Activated naive CD8-positive, alpha-beta T cell treated with anti-CD3 and anti-CD28 coated beads, Interleukin-2, amount 10 ng/mL, durations not matched to agents 7 days and 5 days (primary cell): ENCODE measurements around the gene RTN4IP1. TPM values are rescaled to one million over a fixed set of nuclear protein-coding genes. Genes with fewer than 3 reads are reported as not detected.
"Not testable (repeated sequence)": the region's sequence is repeated elsewhere in the genome, so short reads cannot be mapped to it uniquely, and the experiment has no call there.

Experiments
- ATAC-seq: fragments of 150-1000 bp; cut with Tn5 transposase; one replicate; pipeline ENCODE4 v1.10.0; 2021; ENCODE audit warnings: low read depth, moderate library complexity
- POLR2A ChIA-PET: fragments of 350-600 bp; sonication (Branson Sonifier 250); formaldehyde crosslinking; loops from one replicate; lab custom pipeline; 2021; ENCODE audit warnings: antibody characterized with exemption; lab: Charles Lee
- DNase-seq: peaks from one replicate; pipeline ENCODE4 v3.0.0; 2021
- H3K27ac Mint-ChIP-seq: one replicate; pipeline ENCODE4 v1.8.0; 2022; ENCODE audit warnings: mild to moderate bottlenecking, mixed read lengths
- H3K27me3 Mint-ChIP-seq: one replicate; pipeline ENCODE4 v1.8.0; 2022; ENCODE audit warnings: mild to moderate bottlenecking, moderate library complexity, mixed read lengths
- H3K36me3 Mint-ChIP-seq: one replicate; pipeline ENCODE4 v1.8.0; 2021; ENCODE audit warnings: mild to moderate bottlenecking, mixed read lengths
- H3K4me1 Mint-ChIP-seq: one replicate; pipeline ENCODE4 v1.8.0; 2021; ENCODE audit warnings: mixed read lengths
- H3K4me3 Mint-ChIP-seq: one replicate; pipeline ENCODE4 v1.8.0; 2022; ENCODE audit warnings: mild to moderate bottlenecking, moderate library complexity, mixed read lengths
- H3K9me3 Mint-ChIP-seq: one replicate; pipeline ENCODE4 v1.8.0; 2021; ENCODE audit warnings: mixed read lengths
- total RNA-seq, 2 experiments: library from RNA; stranded (reverse); gene quantifications; one replicate each; pipeline ENCODE4 v1.2.3, GENCODE V29; 2021

RTN4IP1 gene
- total RNA-seq, 2 experiments from 2014 or later, result 7.8 to 8.0 TPM

GRCh38 chr6:106561686-106562405 lies 67.5 kb downstream of the RTN4IP1 start:
- Mint-ChIP-seq H3K4me1 (peaks cover 2% of the 10 kb centered on the region), H3K4me3 (no peak overlapping the region), H3K27ac (no peak overlapping the region), H3K9me3 (no peaks in the 10 kb centered on the region), H3K27me3 (no peaks in the 10 kb centered on the region), H3K36me3 (peaks cover 17% of the 10 kb centered on the region)
- no peak for DNase-seq
- POLR2A ChIA-PET, result no interaction called here
- no peak for ATAC-seq

GRCh38 chr6:106560996-106561685 lies 68.2 kb downstream of the RTN4IP1 start:
- Mint-ChIP-seq H3K4me3 (no peak overlapping the region), H3K27me3 (no peaks in the 10 kb centered on the region), H3K27ac (no peak overlapping the region), H3K4me1 (peaks cover 4% of the 10 kb centered on the region), H3K9me3 (no peaks in the 10 kb centered on the region), H3K36me3 (peaks cover 14% of the 10 kb centered on the region)
- DNase-seq, result no peak
- no peak for ATAC-seq
- POLR2A ChIA-PET, result no interaction called here

GRCh38 chr6:106559659-106560058 lies 69.6 kb downstream of the RTN4IP1 start:
- POLR2A ChIA-PET, ATAC-seq: not testable (repeated sequence)

DNA sequence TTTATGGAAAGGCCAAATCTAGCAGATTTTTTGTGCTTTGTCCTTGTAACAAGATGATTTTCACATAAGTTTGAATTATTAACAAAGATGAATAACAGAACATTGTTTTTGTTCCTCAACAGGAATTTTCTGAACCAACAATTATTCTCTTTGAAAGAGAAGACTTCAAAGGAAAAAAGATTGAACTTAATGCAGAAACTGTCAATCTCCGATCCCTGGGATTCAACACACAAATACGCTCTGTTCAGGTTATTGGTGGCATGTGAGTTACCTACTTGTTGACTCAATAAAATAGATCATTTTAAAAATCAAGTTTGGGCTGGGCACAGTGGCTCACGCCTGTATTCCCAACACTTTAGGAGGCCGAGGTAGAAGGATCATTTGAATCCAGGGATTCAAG lies 70.9 kb downstream of the RTN4IP1 start:
- H3K9me3 Mint-ChIP-seq, result no peaks in the 10 kb centered on the region
- no peaks in the 10 kb centered on the region for H3K27me3 Mint-ChIP-seq
- H3K4me1 Mint-ChIP-seq, result peaks cover 4% of the 10 kb centered on the region
- ATAC-seq (no peak), DNase-seq (no peak)
- H3K27ac Mint-ChIP-seq, result no peak overlapping the region
- H3K36me3 Mint-ChIP-seq, result peaks cover 20% of the 10 kb centered on the region
- no peak overlapping the region for H3K4me3 Mint-ChIP-seq
- POLR2A ChIA-PET, result no interaction called here

More at GRCh38 chr6:106559659-106560058, 69.6 kb downstream of the RTN4IP1 start:
- not testable (repeated sequence) for DNase-seq, H3K4me3 Mint-ChIP-seq, H3K27me3 Mint-ChIP-seq, H3K27ac Mint-ChIP-seq, H3K4me1 Mint-ChIP-seq, H3K9me3 Mint-ChIP-seq
- peaks cover 19% of the 10 kb centered on the region for H3K36me3 Mint-ChIP-seq

- DNase-seq (no peak), ATAC-seq (no peak)
- Mint-ChIP-seq H3K27ac (no peak overlapping the region), H3K4me3 (no peak overlapping the region), H3K4me1 (peaks cover 4% of the 10 kb centered on the region), H3K36me3 (peaks cover 22% of the 10 kb centered on the region), H3K9me3 (no peaks in the 10 kb centered on the region), H3K27me3 (no peaks in the 10 kb centered on the region)
- POLR2A ChIA-PET, result no interaction called here
Measured at GRCh38 chr6:106557837-106558236, 71.5 kb downstream of the RTN4IP1 start.

- POLR2A ChIA-PET, result no interaction called here
- H3K36me3 Mint-ChIP-seq, result peaks cover 29% of the 10 kb centered on the region
- H3K4me3 Mint-ChIP-seq, result no peak overlapping the region
- no peak for DNase-seq
- H3K27me3 Mint-ChIP-seq, result no peaks in the 10 kb centered on the region
- no peaks in the 10 kb centered on the region for H3K9me3 Mint-ChIP-seq
- no peak for ATAC-seq
- H3K27ac Mint-ChIP-seq, result no peak overlapping the region
- H3K4me1 Mint-ChIP-seq, result peaks cover 4% of the 10 kb centered on the region
Measured at GRCh38 chr6:106556368-106556960, 72.8 kb downstream of the RTN4IP1 start.

DNA sequence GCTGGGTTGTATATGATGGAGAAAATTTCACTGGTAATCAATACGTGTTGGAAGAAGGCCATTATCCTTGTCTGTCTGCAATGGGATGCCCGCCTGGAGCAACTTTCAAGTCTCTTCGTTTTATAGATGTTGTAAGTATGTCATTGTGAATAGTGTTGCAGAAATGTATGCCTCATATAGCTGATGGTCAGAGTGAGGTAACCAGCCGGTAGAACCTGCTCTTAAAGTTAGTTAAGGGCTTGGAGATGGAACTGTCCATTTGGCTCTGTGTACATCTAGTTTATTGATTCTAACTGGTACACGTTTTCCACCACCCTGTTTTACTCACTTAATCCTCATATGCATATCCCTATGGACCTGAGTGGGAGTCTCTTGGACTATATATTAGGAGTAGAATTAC lies 73.5 kb downstream of the RTN4IP1 start:
- Mint-ChIP-seq H3K36me3 (peaks cover 36% of the 10 kb centered on the region), H3K27me3 (no peaks in the 10 kb centered on the region), H3K4me3 (no peak overlapping the region), H3K9me3 (peaks cover 2% of the 10 kb centered on the region), H3K4me1 (peaks cover 4% of the 10 kb centered on the region), H3K27ac (no peak overlapping the region)
- ATAC-seq (no peak), DNase-seq (no peak)
- POLR2A ChIA-PET, result no interaction called here

GRCh38 chr6:106553440-106553839 lies 75.9 kb downstream of the RTN4IP1 start:
- POLR2A ChIA-PET, result interaction anchor here (1.4 kb wide), 1 partner anchor 41 kb away, joined by 5 read pairs; no protein-coding TSS in a partner anchor
- Mint-ChIP-seq H3K36me3 (peaks cover 45% of the 10 kb centered on the region), H3K9me3 (peaks cover 2% of the 10 kb centered on the region), H3K4me3 (no peak overlapping the region), H3K4me1 (peaks cover 4% of the 10 kb centered on the region), H3K27me3 (no peaks in the 10 kb centered on the region), H3K27ac (no peak overlapping the region)
- ATAC-seq (no peak), DNase-seq (no peak)

DNA sequence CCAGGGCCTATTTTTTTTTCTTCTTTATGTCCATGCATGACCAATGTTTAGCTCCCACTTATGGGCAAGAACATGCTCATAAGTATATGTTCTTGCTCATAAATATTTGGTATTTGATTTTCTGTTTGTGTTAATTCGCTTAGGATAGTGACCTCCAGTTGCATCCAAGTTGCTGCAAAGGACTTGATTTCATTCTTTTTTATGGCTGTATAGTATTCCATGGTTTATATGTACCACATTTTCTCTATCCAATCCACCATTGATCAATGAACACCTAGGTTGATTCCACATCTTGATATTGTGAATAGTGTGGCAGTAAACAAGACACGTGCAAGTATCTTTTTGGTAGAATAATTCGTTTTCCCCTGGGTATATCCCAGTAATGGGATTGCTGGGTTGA lies 78.1 kb downstream of the RTN4IP1 start:
- ATAC-seq (no peak), DNase-seq (no peak)
- Mint-ChIP-seq H3K27ac (no peak overlapping the region), H3K9me3 (peaks cover 2% of the 10 kb centered on the region), H3K36me3 (peaks cover 60% of the 10 kb centered on the region), H3K4me3 (no peak overlapping the region), H3K27me3 (no peaks in the 10 kb centered on the region), H3K4me1 (peaks cover 9% of the 10 kb centered on the region)
- POLR2A ChIA-PET, result interaction anchor here (1.1 to 2.0 kb wide), 2 partner anchors 12 to 38 kb away, joined by 4 to 6 read pairs; no protein-coding TSS in a partner anchor

DNA sequence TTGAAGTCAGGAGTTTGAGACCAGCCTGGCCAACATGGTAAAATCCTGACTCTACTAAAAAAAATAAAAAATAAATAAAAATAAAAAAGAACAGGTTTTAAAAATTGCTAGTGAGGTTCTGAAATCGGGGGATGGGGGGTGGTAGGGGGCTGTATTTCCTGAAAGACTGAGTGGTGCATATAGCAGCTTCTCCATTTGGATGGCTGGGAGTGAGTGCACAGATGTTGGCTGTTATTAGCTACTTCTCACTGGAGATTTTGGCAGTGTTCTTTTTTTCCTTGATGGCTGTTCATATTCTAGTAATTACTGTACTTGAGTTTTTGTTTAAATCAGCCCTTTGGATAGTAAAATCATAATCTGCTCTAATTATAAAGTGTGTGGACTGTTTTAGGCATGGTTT lies 79.8 kb downstream of the RTN4IP1 start:
- H3K27me3 Mint-ChIP-seq, result no peaks in the 10 kb centered on the region
- peaks cover 70% of the 10 kb centered on the region for H3K36me3 Mint-ChIP-seq
- H3K27ac Mint-ChIP-seq, result no peak overlapping the region
- no peak for DNase-seq
- H3K9me3 Mint-ChIP-seq, result peaks cover 2% of the 10 kb centered on the region
- POLR2A ChIA-PET, result interaction anchor here (2.0 kb wide), 1 partner anchor 37 kb away, joined by 6 read pairs; no protein-coding TSS in a partner anchor
- no peak for ATAC-seq
- peaks cover 11% of the 10 kb centered on the region for H3K4me1 Mint-ChIP-seq
- no peak overlapping the region for H3K4me3 Mint-ChIP-seq

GRCh38 chr6:106548926-106549455 lies 80.3 kb downstream of the RTN4IP1 start:
- ATAC-seq, H3K27me3 Mint-ChIP-seq, H3K27ac Mint-ChIP-seq, H3K9me3 Mint-ChIP-seq, H3K4me3 Mint-ChIP-seq, DNase-seq: not testable (repeated sequence)
- peaks cover 73% of the 10 kb centered on the region for H3K36me3 Mint-ChIP-seq
- POLR2A ChIA-PET, result interaction anchor here (2.0 kb wide), 1 partner anchor 36 kb away, joined by 6 read pairs; no protein-coding TSS in a partner anchor
- H3K4me1 Mint-ChIP-seq, result peaks cover 11% of the 10 kb centered on the region

DNA sequence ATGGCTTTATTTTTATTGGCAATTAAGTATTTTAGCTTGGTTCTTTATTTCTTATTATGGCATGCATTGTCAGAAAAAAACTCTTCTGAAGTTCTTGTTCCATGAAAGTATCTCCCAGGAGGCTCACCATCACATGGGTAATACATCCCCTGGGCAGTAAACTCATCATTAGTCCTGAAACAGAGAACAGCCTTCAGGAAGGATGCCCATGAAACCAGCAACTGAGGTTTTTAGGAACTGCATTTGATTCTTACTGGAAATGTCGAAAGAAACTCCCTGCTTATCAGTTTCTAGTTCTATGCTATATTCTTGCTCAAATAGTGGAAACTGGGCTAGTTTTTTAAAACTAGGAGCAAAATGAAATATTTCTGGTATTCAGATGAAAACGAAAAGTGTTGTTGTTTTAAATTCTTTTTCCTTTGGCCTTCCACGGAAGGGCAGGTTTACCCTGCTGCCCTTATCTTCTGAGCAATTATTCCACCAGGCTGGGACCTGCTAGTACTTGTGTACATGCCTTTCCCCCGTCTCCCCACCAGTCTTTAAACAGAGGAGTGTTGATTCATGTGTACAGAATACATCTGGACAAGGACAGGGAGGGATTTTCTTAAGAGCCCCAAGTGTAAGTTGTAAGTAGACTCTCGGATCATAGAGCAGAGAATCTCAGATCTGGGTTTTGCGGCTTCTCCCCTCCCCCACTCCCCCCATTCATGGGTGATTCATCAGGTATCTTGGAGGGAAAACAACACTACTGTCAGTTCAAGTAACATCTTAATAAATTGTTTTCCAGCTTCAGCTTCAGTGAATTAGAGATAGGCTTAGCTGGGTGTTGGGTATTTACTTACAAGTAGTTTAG lies 81.5 kb downstream of the RTN4IP1 start:
- ATAC-seq (no peak), DNase-seq (no peak)
- POLR2A ChIA-PET, result interaction anchor here (0.6 to 1.1 kb wide), 3 partner anchors 28 to 36 kb away, joined by 3 read pairs; no protein-coding TSS in a partner anchor
- no peak overlapping the region for H3K27ac Mint-ChIP-seq
- peaks cover 74% of the 10 kb centered on the region for H3K36me3 Mint-ChIP-seq
- H3K4me1 Mint-ChIP-seq, result peaks cover 11% of the 10 kb centered on the region
- no peak overlapping the region for H3K4me3 Mint-ChIP-seq
- H3K9me3 Mint-ChIP-seq, result peaks cover 2% of the 10 kb centered on the region
- H3K27me3 Mint-ChIP-seq, result no peaks in the 10 kb centered on the region
